ENCODE results near the gene TENM3. TPM values are rescaled to one million over a fixed set of nuclear protein-coding genes. Genes with fewer than 3 reads are reported as not detected.

TENM3 gene
- total RNA-seq, 4 donors from 2014 or later, result 0.64 to 5.5 (median 2.1) TPM

- TF ChIP-seq CTCF (IDR thresholded peaks at IDR 0.05) (no peak), POLR2A (IDR thresholded peaks at IDR 0.05) (no peak)
- H3K27me3 ChIP-seq, result no peaks in the 10 kb centered on the region
- H3K4me3 ChIP-seq, result no peak overlapping the region
- WGBS, 2 donors, result 66 to 69% methylated on average over 6 to 8 of the region's 8 CpGs
- intact Hi-C loops (cut with DNase I), result no loop called here
- no peaks in the 10 kb centered on the region for H3K36me3 ChIP-seq
- peaks cover 0 to 3% (median 0%) of the 10 kb centered on the region in 3 donors for H3K4me1 ChIP-seq
- no peak overlapping the region for H3K27ac ChIP-seq
- no peak for DNase-seq
- H3K9me3 ChIP-seq, result no peaks in the 10 kb centered on the region
Measured at GRCh38 chr4:182536221-182536811, 293.1 kb downstream of the TENM3 start.

DNA sequence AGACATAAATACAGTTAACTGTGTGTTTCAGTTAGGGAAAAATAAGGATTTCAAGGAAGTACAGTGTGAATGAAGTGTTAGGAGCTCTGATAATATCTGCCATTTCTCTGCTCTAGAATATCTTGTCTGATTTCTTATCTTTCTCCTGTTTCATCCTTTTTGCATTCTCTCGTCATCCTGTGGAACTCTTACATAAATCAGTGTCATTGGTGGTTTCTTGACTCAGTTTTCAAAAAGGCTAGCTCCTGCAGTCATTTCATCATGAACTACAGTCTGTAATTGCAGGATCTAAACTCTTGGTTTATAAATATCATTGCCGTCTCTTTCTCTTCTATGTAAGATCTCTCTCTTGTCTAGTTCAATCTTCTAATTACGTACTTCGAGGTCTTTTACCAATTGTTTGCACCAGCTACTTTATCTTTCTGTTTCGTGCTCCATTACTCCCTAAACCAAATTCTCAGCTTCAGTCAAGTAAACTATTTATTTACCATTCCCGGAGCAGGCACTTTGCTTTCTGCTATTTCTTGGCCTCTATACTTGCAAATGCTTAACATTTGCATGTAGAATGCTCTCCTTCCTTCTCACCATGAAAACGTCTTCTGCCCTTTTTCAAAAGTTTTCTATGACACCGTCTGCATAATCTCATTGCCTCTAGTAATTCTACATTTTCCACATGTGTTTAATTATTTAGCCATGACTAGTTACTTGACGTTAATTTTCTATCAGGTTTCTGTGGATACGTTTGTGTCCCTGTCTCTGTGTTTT is 294.0 kb downstream of the TENM3 start:
- Histone ChIP-seq H3K4me3 (no peak overlapping the region), H3K36me3 (no peaks in the 10 kb centered on the region), H3K27me3 (no peaks in the 10 kb centered on the region), H3K27ac (no peak overlapping the region), H3K4me1 (no peaks in the 10 kb centered on the region), H3K9me3 (no peaks in the 10 kb centered on the region)
- intact Hi-C loops (cut with DNase I), result no loop called here
- TF ChIP-seq CTCF (IDR thresholded peaks at IDR 0.05) (no peak), POLR2A (IDR thresholded peaks at IDR 0.05) (no peak)
- 39 to 46% methylated on average over 10 of the region's 10 CpGs for WGBS, 2 donors
- DNase-seq, result no peak

GRCh38 chr4:182538031-182538430 is 294.8 kb downstream of the TENM3 start:
- no peak for DNase-seq
- H3K27me3 ChIP-seq, result no peaks in the 10 kb centered on the region
- WGBS, 2 donors, result 45 to 57% methylated on average over 4 of the region's 4 CpGs
- TF ChIP-seq CTCF (IDR thresholded peaks at IDR 0.05) (no peak), POLR2A (IDR thresholded peaks at IDR 0.05) (no peak)
- intact Hi-C loops (cut with DNase I), result no loop called here
- no peaks in the 10 kb centered on the region for H3K36me3 ChIP-seq
- H3K4me3 ChIP-seq, result no peak overlapping the region
- H3K9me3 ChIP-seq, result no peaks in the 10 kb centered on the region
- H3K27ac ChIP-seq, result no peak overlapping the region
- no peaks in the 10 kb centered on the region for H3K4me1 ChIP-seq

- intact Hi-C loops (cut with DNase I), result no loop called here
- no peak for DNase-seq
- Histone ChIP-seq H3K27ac (no peak overlapping the region), H3K36me3 (no peaks in the 10 kb centered on the region), H3K27me3 (no peaks in the 10 kb centered on the region), H3K4me3 (no peak overlapping the region), H3K9me3 (no peaks in the 10 kb centered on the region), H3K4me1 (no peaks in the 10 kb centered on the region)
- TF ChIP-seq CTCF (IDR thresholded peaks at IDR 0.05) (no peak), POLR2A (IDR thresholded peaks at IDR 0.05) (no peak)
- WGBS, 2 donors, result 89 to 91% methylated on average over 8 of the region's 8 CpGs
Measured at GRCh38 chr4:182540496-182540895, 297.3 kb downstream of the TENM3 start.

GRCh38 chr4:182547435-182547834 is 304.2 kb downstream of the TENM3 start:
- DNase-seq, result no peak
- Histone ChIP-seq H3K36me3 (no peaks in the 10 kb centered on the region), H3K4me3 (no peak overlapping the region), H3K27ac (no peak overlapping the region), H3K27me3 (no peaks in the 10 kb centered on the region), H3K4me1 (no peaks in the 10 kb centered on the region), H3K9me3 (no peaks in the 10 kb centered on the region)
- 86 to 90% methylated on average over 4 of the region's 4 CpGs for WGBS, 2 donors
- TF ChIP-seq CTCF (IDR thresholded peaks at IDR 0.05), result no peak
- no peak for TF ChIP-seq POLR2A (IDR thresholded peaks at IDR 0.05)
- intact Hi-C loops (cut with DNase I), result no loop called here

Data from esophagus squamous epithelium (tissue), 5 donors.